ENCODE results near the gene SLC17A3. TPM values are rescaled to one million over a fixed set of nuclear protein-coding genes. Genes with fewer than 3 reads are reported as not detected.

SLC17A3 gene
- total RNA-seq, 1 experiment from 2014 or later: not detected

GRCh38 chr6:25893778-25894177 lies 19.7 kb upstream of the SLC17A3 start:
- no peaks in the 10 kb centered on the region for H3K36me3 ChIP-seq (ENCODE audit: control insufficient read depth in 1 of 2, insufficient read depth in 2 of 2, low read length in 2 of 2)
- no peaks in the 10 kb centered on the region for H3K9me3 ChIP-seq (ENCODE audit: control insufficient read depth in 1 of 2, insufficient read depth in 1 of 2, low read depth in 1 of 2, low read length in 2 of 2)
- no peak overlapping the region for H2AFZ ChIP-seq (ENCODE audit: low read depth, low read length, poor library complexity, severe bottlenecking)
- ChIA-PET CTCF (no interaction called here), POLR2A (no interaction called here), RAD21 (ENCODE audit: low non-redundant PET in 1 of 2, low total read pairs in 2 of 2, uncharacterized antibody in 2 of 2, unreplicated experiment in 2 of 2) (no interaction called here)
- H3K27me3 ChIP-seq (ENCODE audit: insufficient read depth, low read length): no peaks in the 10 kb centered on the region
- H3K79me2 ChIP-seq (ENCODE audit: insufficient read depth, low read length): no peaks in the 10 kb centered on the region
- ATAC-seq (no peak), DNase-seq (ENCODE audit: low read depth, low spot score) (no peak)
- no peak overlapping the region for H3K4me3 ChIP-seq (replicated peaks in 1 of 2; ENCODE audit: low read depth in 1 of 2, low read length in 2 of 2)
- no peaks in the 10 kb centered on the region for H3K9me2 ChIP-seq (ENCODE audit: insufficient read depth)
- no TSS peak for BruUV-seq (replicated peaks)
- H3K4me1 ChIP-seq (ENCODE audit: control insufficient read depth in 1 of 2, insufficient read depth in 2 of 2, low read length in 2 of 2): no peaks in the 10 kb centered on the region
- no peak overlapping the region for H3K4me2 ChIP-seq (ENCODE audit: low read length)
- H3K27ac ChIP-seq (ENCODE audit: low read depth, low read length): no peak overlapping the region
- intact Hi-C loops (cut with micrococcal nuclease): loop anchor here (5.0 kb wide), 2 partner anchors 291 to 626 kb away; no protein-coding TSS in a partner anchor
- no peaks in the 10 kb centered on the region for H4K20me1 ChIP-seq (ENCODE audit: insufficient read depth)
- TF ChIP-seq FOSL1 (IDR thresholded peaks at IDR 0.05; ENCODE audit: low read depth): no peak
- TF ChIP-seq EZH2phosphoT487 (IDR thresholded peaks at IDR 0.05; ENCODE audit: borderline replicate concordance): no peak
- no peak overlapping the region for H3K9ac ChIP-seq (ENCODE audit: low read length)

GRCh38 chr6:25892877-25893276 lies 18.8 kb upstream of the SLC17A3 start:
- ChIA-PET CTCF (no interaction called here), RAD21 (ENCODE audit: low non-redundant PET in 1 of 2, low total read pairs in 2 of 2, uncharacterized antibody in 2 of 2, unreplicated experiment in 2 of 2) (no interaction called here)

More at GRCh38 chr6:25892877-25893276, 18.8 kb upstream of the SLC17A3 start:
- H2AFZ ChIP-seq (ENCODE audit: low read depth, low read length, poor library complexity, severe bottlenecking): no peak overlapping the region
- H3K27me3 ChIP-seq (ENCODE audit: insufficient read depth, low read length): no peaks in the 10 kb centered on the region
- no peak overlapping the region for H3K4me2 ChIP-seq (ENCODE audit: low read length)
- no peak overlapping the region for H3K27ac ChIP-seq (ENCODE audit: low read depth, low read length)
- H4K20me1 ChIP-seq (ENCODE audit: insufficient read depth): no peaks in the 10 kb centered on the region
- no peak overlapping the region for H3K4me3 ChIP-seq (replicated peaks in 1 of 2; ENCODE audit: low read depth in 1 of 2, low read length in 2 of 2)
- intact Hi-C loops (cut with micrococcal nuclease): loop anchor here (5.0 kb wide), 2 partner anchors 291 to 626 kb away; no protein-coding TSS in a partner anchor
- no peaks in the 10 kb centered on the region for H3K79me2 ChIP-seq (ENCODE audit: insufficient read depth, low read length)
- BruUV-seq (replicated peaks): no TSS peak
- ATAC-seq (no peak), DNase-seq (ENCODE audit: low read depth, low spot score) (no peak)
- no peaks in the 10 kb centered on the region for H3K9me2 ChIP-seq (ENCODE audit: insufficient read depth)
- H3K36me3 ChIP-seq (ENCODE audit: control insufficient read depth in 1 of 2, insufficient read depth in 2 of 2, low read length in 2 of 2): no peaks in the 10 kb centered on the region
- no peaks in the 10 kb centered on the region for H3K9me3 ChIP-seq (ENCODE audit: control insufficient read depth in 1 of 2, insufficient read depth in 1 of 2, low read depth in 1 of 2, low read length in 2 of 2)
- POLR2A ChIA-PET: no interaction called here
- H3K4me1 ChIP-seq (ENCODE audit: control insufficient read depth in 1 of 2, insufficient read depth in 2 of 2, low read length in 2 of 2): no peaks in the 10 kb centered on the region
- no peak overlapping the region for H3K9ac ChIP-seq (ENCODE audit: low read length)
- TF ChIP-seq ZFX (IDR thresholded peaks at IDR 0.05): no peak
- TF ChIP-seq EZH2 (IDR thresholded peaks at IDR 0.05): no peak
- TF ChIP-seq SP1 (IDR thresholded peaks at IDR 0.05; ENCODE audit: low read depth): no peak
- TF ChIP-seq SIN3A (IDR thresholded peaks at IDR 0.05; ENCODE audit: low read depth): no peak
- no peak for TF ChIP-seq EZH2phosphoT487 (IDR thresholded peaks at IDR 0.05; ENCODE audit: borderline replicate concordance)
- TF ChIP-seq YY1 (IDR thresholded peaks at IDR 0.05; ENCODE audit: extremely low read depth, insufficient replicate concordance, low read depth, low read length): no peak
- no peak for TF ChIP-seq ZBTB33 (IDR thresholded peaks at IDR 0.05; ENCODE audit: extremely low read depth, insufficient replicate concordance, low read length)
- no peak for TF ChIP-seq RAD21 (IDR thresholded peaks at IDR 0.05; ENCODE audit: low read depth)
- no peak for TF ChIP-seq ATF3 (IDR thresholded peaks at IDR 0.05)
- no peak for TF ChIP-seq REST (IDR thresholded peaks at IDR 0.05; ENCODE audit: low read depth)
- TF ChIP-seq CTCF (IDR thresholded peaks at IDR 0.05 in 2 of 3, conservative IDR thresholded peaks at IDR 0.05 in 1 of 3; ENCODE audit: borderline replicate concordance in 1 of 3, insufficient read depth in 1 of 3, low read depth in 2 of 3, low read length in 2 of 3): no peak
- TF ChIP-seq JUND (IDR thresholded peaks at IDR 0.05): no peak
